Neural cell (in vitro differentiated cells): ENCODE results near the gene RMDN2.

Experiments used
- CTCF ChIP-seq: fragments of 450-650 bp; IDR thresholded peaks from 2 replicates; pipeline ENCODE4 v1.5.1; 2014; ENCODE audit warnings: antibody characterized with exemption, mild to moderate bottlenecking, moderate library complexity; ENCODE audit not compliant: poor library complexity, severe bottlenecking
- POLR2AphosphoS5 ChIP-seq: IDR thresholded peaks from 2 replicates; pipeline ENCODE4 v1.6.1; 2012
- SMC3 ChIP-seq: fragments of 450-650 bp; conservative IDR thresholded peaks from 2 replicates; pipeline ENCODE4 v1.6.1; 2014; ENCODE audit warnings: antibody characterized with exemption, mild to moderate bottlenecking, moderate library complexity; ENCODE audit not compliant: poor library complexity

- TF ChIP-seq CTCF: no peak
- no peak for TF ChIP-seq SMC3
- TF ChIP-seq POLR2AphosphoS5: no peak
Measured at GRCh38 chr2:38039121-38039910, 114.2 kb downstream of the RMDN2 start.
